GM18870 (cell line): ENCODE measurements around the gene NCR1.
"Not testable (repeated sequence)": the region's sequence is repeated elsewhere in the genome, so short reads cannot be mapped to it uniquely, and the experiment has no call there.

Experiments used
- ATAC-seq: cut with Tn5 transposase; IDR thresholded peaks from one replicate; pipeline ENCODE4 v1.9.1; 2021; ENCODE audit warnings: moderate library complexity; ENCODE audit not compliant: unreplicated experiment

Gene NCR1

GRCh38 chr19:54906819-54907218, 871 bp downstream of the NCR1 start:
- no peak for ATAC-seq

- ATAC-seq: not testable (repeated sequence)
Observed at GRCh38 chr19:54907899-54908298, 2.0 kb downstream of the NCR1 start.

GRCh38 chr19:54916822-54917221, 10.9 kb downstream of the NCR1 start:
- ATAC-seq: no peak

- no peak for ATAC-seq
Observed at GRCh38 chr19:54918499-54918898, 12.6 kb downstream of the NCR1 start.

DNA sequence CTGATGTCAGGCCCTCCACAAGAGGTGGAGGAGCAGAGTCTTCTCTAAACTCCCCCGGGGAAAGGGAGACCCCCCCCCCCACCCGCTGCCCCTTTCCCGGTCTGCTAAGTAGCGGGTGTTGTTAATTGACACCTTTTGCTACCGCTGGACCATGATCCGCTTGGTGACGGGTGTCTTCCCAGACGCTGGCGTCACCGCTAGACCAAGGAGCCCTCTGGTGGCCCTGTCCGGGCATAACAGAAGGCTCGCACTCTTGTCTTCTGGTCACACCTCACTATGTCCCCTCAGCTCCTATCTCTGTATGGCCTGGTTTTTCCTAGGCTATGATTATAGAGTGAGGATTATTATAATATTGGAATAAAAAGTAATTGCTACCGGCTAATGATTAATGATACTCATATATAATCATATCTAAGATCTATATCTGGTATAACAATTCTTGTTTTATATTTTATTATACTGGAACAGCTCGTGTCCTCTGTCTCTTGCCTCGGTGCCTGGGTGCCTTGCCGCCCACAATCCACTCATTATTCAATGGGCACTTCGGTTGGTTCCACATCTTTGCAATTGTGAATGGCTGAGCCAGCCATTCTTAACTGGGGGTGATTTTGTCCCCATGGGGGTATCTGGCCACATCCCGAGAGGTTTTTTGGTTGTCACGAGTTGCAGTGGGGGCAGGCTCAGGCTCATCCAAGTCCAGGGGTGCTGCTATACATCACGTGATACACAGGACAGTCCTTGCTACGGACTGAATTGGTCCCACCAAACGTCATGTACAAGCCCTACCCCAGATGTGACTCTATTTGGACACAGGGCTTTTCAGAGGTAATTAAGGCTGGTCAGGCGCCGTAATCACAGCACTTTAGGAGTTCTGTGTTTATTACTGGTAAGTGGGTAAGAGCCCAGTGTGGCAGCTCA, 14.0 kb downstream of the NCR1 start:
- not testable (repeated sequence) for ATAC-seq

- no peak for ATAC-seq
Observed at GRCh38 chr19:54921082-54921481, 15.1 kb downstream of the NCR1 start.

- ATAC-seq: no peak
Observed at GRCh38 chr19:54923276-54923675, 17.3 kb downstream of the NCR1 start.

GRCh38 chr19:54928299-54928698, 22.4 kb downstream of the NCR1 start:
- ATAC-seq: no peak

DNA sequence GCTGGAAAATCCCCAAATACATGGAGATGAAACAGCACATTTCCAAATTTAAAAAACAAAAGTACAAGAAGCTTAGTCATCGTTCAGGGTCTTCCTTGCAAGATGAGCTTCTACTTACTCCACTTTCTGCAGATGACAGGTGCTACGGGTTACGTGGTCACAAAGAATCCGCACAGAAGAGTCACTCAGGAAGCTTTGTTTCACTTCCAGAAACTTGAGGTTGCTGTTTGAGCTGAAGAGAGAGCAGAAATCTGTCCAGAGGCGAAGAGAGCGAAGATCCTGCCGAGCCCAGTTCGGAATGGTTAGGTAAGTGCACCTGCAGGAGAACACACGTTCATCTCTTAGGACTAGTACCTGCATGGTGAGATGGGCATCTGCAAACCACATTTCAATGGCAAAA, 32.0 kb downstream of the NCR1 start:
- no peak for ATAC-seq

DNA sequence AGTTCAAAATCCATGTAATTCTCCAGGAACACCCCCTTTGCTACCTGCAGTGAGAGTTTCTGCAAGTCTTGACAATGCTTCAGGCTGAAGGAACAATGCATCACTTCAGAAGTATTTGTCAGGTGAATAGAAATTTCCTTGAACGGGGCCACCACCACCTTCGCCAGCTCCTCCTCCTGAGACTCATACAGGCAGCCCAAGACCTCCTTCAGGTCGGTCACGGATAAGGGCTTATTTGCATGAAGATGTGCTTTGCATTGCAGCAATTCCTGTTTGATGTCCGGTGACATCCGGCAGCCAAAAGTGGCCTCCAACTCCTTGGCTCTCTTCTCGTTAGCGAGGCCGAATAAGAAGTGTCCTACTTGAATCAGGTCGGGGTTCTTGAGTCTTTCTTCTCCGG, 33.0 kb downstream of the NCR1 start:
- ATAC-seq: no peak

GRCh38 chr19:54939538-54939937, 33.6 kb downstream of the NCR1 start:
- not testable (repeated sequence) for ATAC-seq

GRCh38 chr19:54943772-54944361, 37.9 kb downstream of the NCR1 start:
- ATAC-seq: not testable (repeated sequence)

DNA sequence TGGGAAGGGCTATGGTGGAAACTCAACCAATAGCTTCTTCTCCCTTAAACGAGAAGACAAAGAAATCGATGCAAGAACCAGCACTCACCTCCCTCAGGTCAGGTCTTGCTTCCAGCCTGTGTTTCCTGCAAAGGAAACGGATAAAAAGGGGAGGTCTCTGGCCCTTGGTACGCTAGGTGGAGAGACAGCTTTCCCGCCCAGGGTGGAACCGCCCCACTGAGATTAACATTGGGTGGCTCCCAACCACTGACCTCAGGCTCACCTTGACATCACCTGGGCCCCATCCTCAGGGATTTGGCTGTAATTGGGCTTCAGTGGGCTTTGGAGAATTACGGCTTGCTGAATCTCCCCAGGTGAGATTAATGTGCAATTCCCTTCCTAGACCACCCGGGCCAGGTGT, 41.4 kb downstream of the NCR1 start, which contains the start of gene NLRP7:
Gene NLRP7 (minus strand): TSS at position 150 of the 400 bp plus-strand sequence.
- ATAC-seq: no peak

DNA sequence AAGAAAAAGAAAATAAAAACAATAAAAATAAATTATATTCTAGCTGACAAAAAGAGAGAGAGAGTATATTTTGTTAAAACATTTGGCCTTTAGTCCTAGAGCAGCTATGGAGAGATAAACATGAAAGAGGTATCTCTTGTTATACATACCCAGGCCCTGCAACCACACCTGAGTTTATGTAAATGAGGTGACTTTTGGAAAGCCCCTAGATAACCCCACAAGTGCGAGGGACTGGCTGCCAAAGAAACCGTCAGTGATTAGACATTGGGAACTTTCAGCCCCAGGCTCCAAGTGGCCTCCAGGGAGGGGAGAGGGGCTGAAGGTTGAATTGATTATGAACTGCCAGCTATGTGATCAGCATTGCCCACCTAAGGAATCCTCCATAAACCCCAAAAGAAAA, 43.5 kb downstream of the NCR1 start:
- ATAC-seq: no peak

- not testable (repeated sequence) for ATAC-seq
Observed at GRCh38 chr19:54950580-54950979, 44.6 kb downstream of the NCR1 start.

- ATAC-seq: no peak
Observed at GRCh38 chr19:54952591-54953344, 46.8 kb downstream of the NCR1 start.

- ATAC-seq: not testable (repeated sequence)
Observed at GRCh38 chr19:54953345-54953713, 47.4 kb downstream of the NCR1 start.

DNA sequence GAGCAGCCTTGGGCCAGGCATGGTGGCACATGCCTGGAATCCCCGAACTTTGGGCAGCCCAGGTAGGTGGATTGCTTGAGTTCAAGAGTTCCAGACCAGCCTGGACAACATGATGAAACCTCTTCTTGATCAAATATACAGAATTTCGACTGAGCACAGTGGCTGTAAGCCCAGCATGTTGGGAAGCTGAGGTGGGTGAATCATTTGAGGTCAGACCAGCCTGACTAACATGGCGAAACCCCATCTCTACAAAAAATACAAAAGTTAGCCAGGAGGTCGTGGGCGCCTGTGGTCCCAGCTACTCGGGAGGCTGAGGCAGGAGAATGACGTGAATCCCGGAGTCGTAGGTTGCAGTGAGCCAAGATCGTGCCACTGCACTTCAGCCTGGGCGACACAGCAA, 49.4 kb downstream of the NCR1 start:
- no peak for ATAC-seq

GRCh38 chr19:54959840-54960239, 53.9 kb downstream of the NCR1 start:
- no peak for ATAC-seq
